ENCODE results near the gene NXPE2. TPM values are rescaled to one million over a fixed set of nuclear protein-coding genes. Genes with fewer than 3 reads are reported as not detected.

NXPE2 gene
- total and polyA plus RNA-seq, 2 donors (not counting 1 experiment from before 2014, with no cell fraction given), result not detected

GRCh38 chr11:114709960-114710359 lies 31.6 kb downstream of the NXPE2 start:
- intact Hi-C loops (cut with micrococcal nuclease), result no loop called here
- Histone ChIP-seq H3K27me3 (replicated peaks in 1 of 4; ENCODE audit: control extremely low read depth in 1 of 4, control insufficient read depth in 3 of 4, insufficient read depth in 4 of 4, low read length in 3 of 4) (no peaks in the 10 kb centered on the region), H3K4me3 (ENCODE audit: control extremely low read depth in 1 of 5, extremely low read depth in 1 of 5, insufficient read depth in 1 of 5, low read depth in 2 of 5, low read length in 4 of 5) (no peak overlapping the region), H3K4me2 (replicated peaks; ENCODE audit: low read depth, low read length, poor library complexity, severe bottlenecking) (no peak overlapping the region), H3K9me3 (ENCODE audit: control extremely low read depth in 1 of 3, control insufficient read depth in 2 of 3, insufficient read depth in 1 of 3, low read length in 2 of 3) (peaks cover 0 to 3% (median 0%) of the 10 kb centered on the region in 3 donors), H3K27ac (ENCODE audit: low read length in 2 of 2) (no peak overlapping the region), H3K36me3 (replicated peaks in 1 of 2; ENCODE audit: control extremely low read depth in 1 of 2, control insufficient read depth in 1 of 2, extremely low read depth in 1 of 2, insufficient read depth in 2 of 2, low read length in 1 of 2) (no peaks in the 10 kb centered on the region), H2AFZ (ENCODE audit: insufficient read depth, low read depth, low read length, poor library complexity, severe bottlenecking) (no peak overlapping the region), H3K4me1 (ENCODE audit: control insufficient read depth in 2 of 2, insufficient read depth in 2 of 2, low read length in 2 of 2) (no peaks in the 10 kb centered on the region), H3K79me2 (ENCODE audit: control insufficient read depth, insufficient read depth, low read length) (no peaks in the 10 kb centered on the region), H4K20me1 (ENCODE audit: control insufficient read depth, insufficient read depth, low read length, poor library complexity, severe bottlenecking) (no peaks in the 10 kb centered on the region), H3K9ac (ENCODE audit: low read length) (no peak overlapping the region)
- H3K4me3 Mint-ChIP-seq, result no peak overlapping the region
- peaks cover 7% of the 10 kb centered on the region for H3K9me3 Mint-ChIP-seq (ENCODE audit: insufficient read depth)
- no peak overlapping the region for H3K27ac Mint-ChIP-seq
- H3K4me1 Mint-ChIP-seq, result no peaks in the 10 kb centered on the region
- ChIA-PET CTCF (no interaction called here), POLR2A (no interaction called here)
- H3K27me3 Mint-ChIP-seq, result no peaks in the 10 kb centered on the region
- TF ChIP-seq CTCF (IDR thresholded peaks at IDR 0.05) (no peak), EZH2 (IDR thresholded peaks at IDR 0.05; ENCODE audit: borderline replicate concordance, insufficient read depth, low read depth, low read length, poor library complexity, severe bottlenecking) (no peak)
- DNase-seq (no peak), ATAC-seq (ENCODE audit: low read depth) (no peak)
- no CpG with 5 or more reads among the region's 1 CpG for WGBS (ENCODE audit: insufficient coverage)

- no peaks in the 10 kb centered on the region for H3K27me3 ChIP-seq (replicated peaks in 1 of 4; ENCODE audit: control extremely low read depth in 1 of 4, control insufficient read depth in 3 of 4, insufficient read depth in 4 of 4, low read length in 3 of 4)
- Mint-ChIP-seq H3K27ac (no peak overlapping the region), H3K9me3 (ENCODE audit: insufficient read depth) (peaks cover 7% of the 10 kb centered on the region), H3K4me1 (no peaks in the 10 kb centered on the region), H3K4me3 (no peak overlapping the region), H3K27me3 (no peaks in the 10 kb centered on the region)
- ChIA-PET POLR2A (no interaction called here), CTCF (no interaction called here)
- peaks cover 0 to 3% (median 0%) of the 10 kb centered on the region in 3 donors for H3K9me3 ChIP-seq (ENCODE audit: control extremely low read depth in 1 of 3, control insufficient read depth in 2 of 3, insufficient read depth in 1 of 3, low read length in 2 of 3)
- intact Hi-C loops (cut with micrococcal nuclease), result no loop called here
- no peak overlapping the region for H3K4me3 ChIP-seq (ENCODE audit: control extremely low read depth in 1 of 5, extremely low read depth in 1 of 5, insufficient read depth in 1 of 5, low read depth in 2 of 5, low read length in 4 of 5)
- TF ChIP-seq EZH2 (IDR thresholded peaks at IDR 0.05; ENCODE audit: borderline replicate concordance, insufficient read depth, low read depth, low read length, poor library complexity, severe bottlenecking) (no peak), CTCF (IDR thresholded peaks at IDR 0.05) (no peak)
- H2AFZ ChIP-seq (ENCODE audit: insufficient read depth, low read depth, low read length, poor library complexity, severe bottlenecking), result no peak overlapping the region
- no peak overlapping the region for H3K4me2 ChIP-seq (replicated peaks; ENCODE audit: low read depth, low read length, poor library complexity, severe bottlenecking)
- ATAC-seq (ENCODE audit: low read depth) (no peak), DNase-seq (no peak)
- no peaks in the 10 kb centered on the region for H4K20me1 ChIP-seq (ENCODE audit: control insufficient read depth, insufficient read depth, low read length, poor library complexity, severe bottlenecking)
- no peak overlapping the region for H3K27ac ChIP-seq (ENCODE audit: low read length in 2 of 2)
- no peaks in the 10 kb centered on the region for H3K79me2 ChIP-seq (ENCODE audit: control insufficient read depth, insufficient read depth, low read length)
- no peaks in the 10 kb centered on the region for H3K4me1 ChIP-seq (ENCODE audit: control insufficient read depth in 2 of 2, insufficient read depth in 2 of 2, low read length in 2 of 2)
- 92% methylated on average over 1 of the region's 2 CpGs for WGBS (ENCODE audit: insufficient coverage)
- no peak overlapping the region for H3K9ac ChIP-seq (ENCODE audit: low read length)
- no peaks in the 10 kb centered on the region for H3K36me3 ChIP-seq (replicated peaks in 1 of 2; ENCODE audit: control extremely low read depth in 1 of 2, control insufficient read depth in 1 of 2, extremely low read depth in 1 of 2, insufficient read depth in 2 of 2, low read length in 1 of 2)
These were observed 35.4 kb downstream of the NXPE2 start for GRCh38 chr11:114713756-114714155.
